Measurements from ENCODE around the gene FCHSD2. TPM values are rescaled to one million over a fixed set of nuclear protein-coding genes. Genes with fewer than 3 reads are reported as not detected.
"Not testable (repeated sequence)": the region's sequence is repeated elsewhere in the genome, so short reads cannot be mapped to it uniquely, and the experiment has no call there.

The FCHSD2 gene
- total RNA-seq, 1 experiment from 2014 or later: 22.6 TPM

- H3K79me2 ChIP-seq (ENCODE audit: low read depth): no peaks in the 10 kb centered on the region
- no peaks in the 10 kb centered on the region for H3K9me2 ChIP-seq (ENCODE audit: insufficient read depth)
- H3F3A ChIP-seq (ENCODE audit: insufficient read depth, low read depth): peaks cover 7% of the 10 kb centered on the region; the same call in 1 of the 2 replicates
- peaks cover 8% of the 10 kb centered on the region; the same call in 1 of the 2 replicates for H3K9me3 ChIP-seq (ENCODE audit: insufficient read depth, low read depth)
- H3K4me3 ChIP-seq: no peak overlapping the region
- no peak overlapping the region for H2AFZ ChIP-seq
- H3K4me1 ChIP-seq (replicated peaks; ENCODE audit: insufficient read depth): peaks cover 3% of the 10 kb centered on the region; the same call in 1 of the 2 replicates
- no peaks in the 10 kb centered on the region for H3K27me3 ChIP-seq (ENCODE audit: insufficient read depth, low read depth)
- intact Hi-C loops (cut with micrococcal nuclease; ENCODE audit: unreplicated experiment): no loop called here
- DNase-seq: no peak
- H3K4me2 ChIP-seq: no peak overlapping the region
- TF ChIP-seq EZH2 (IDR thresholded peaks at IDR 0.05; ENCODE audit: low read depth) (no peak), CTCF (conservative IDR thresholded peaks at IDR 0.05) (no peak)
- H4K20me1 ChIP-seq (ENCODE audit: insufficient read depth): no peaks in the 10 kb centered on the region
- CTCF ChIA-PET: no interaction called here
- H3K27ac ChIP-seq: no peak overlapping the region
- no TSS peak for BruUV-seq (replicated peaks)
- no peaks in the 10 kb centered on the region for H3K36me3 ChIP-seq (ENCODE audit: low read depth)
- POLR2A ChIA-PET (ENCODE audit: unreplicated experiment): no interaction called here
Observed at GRCh38 chr11:72981080-72981479, 161.0 kb downstream of the FCHSD2 start.

- H3K36me3 ChIP-seq (ENCODE audit: low read depth); DNase-seq; CTCF ChIA-PET; H3K79me2 ChIP-seq (ENCODE audit: low read depth); H3K4me3 ChIP-seq; H3K4me2 ChIP-seq; H2AFZ ChIP-seq; BruUV-seq (replicated peaks); H3K27me3 ChIP-seq (ENCODE audit: insufficient read depth, low read depth); H3K9me3 ChIP-seq (ENCODE audit: insufficient read depth, low read depth); H3K27ac ChIP-seq; H3K9me2 ChIP-seq (ENCODE audit: insufficient read depth); intact Hi-C loops (cut with micrococcal nuclease; ENCODE audit: unreplicated experiment); H4K20me1 ChIP-seq (ENCODE audit: insufficient read depth): not testable (repeated sequence)
- Histone ChIP-seq H3F3A (ENCODE audit: insufficient read depth, low read depth) (peaks cover 14% of the 10 kb centered on the region; the same call in 1 of the 2 replicates), H3K4me1 (replicated peaks; ENCODE audit: insufficient read depth) (peaks cover 11% of the 10 kb centered on the region; the same call in 1 of the 2 replicates)
- POLR2A ChIA-PET (ENCODE audit: unreplicated experiment): interaction anchor here (0.6 kb wide), 1 partner anchor 91 kb away, joined by 4 read pairs; no protein-coding TSS in a partner anchor
Observed at GRCh38 chr11:72977782-72978181, 164.3 kb downstream of the FCHSD2 start.

GRCh38 chr11:72976522-72976892 lies 165.6 kb downstream of the FCHSD2 start:
- H3K27me3 ChIP-seq (ENCODE audit: insufficient read depth, low read depth); H3K79me2 ChIP-seq (ENCODE audit: low read depth); POLR2A ChIA-PET (ENCODE audit: unreplicated experiment); H3K9me3 ChIP-seq (ENCODE audit: insufficient read depth, low read depth); H4K20me1 ChIP-seq (ENCODE audit: insufficient read depth); intact Hi-C loops (cut with micrococcal nuclease; ENCODE audit: unreplicated experiment); H3K27ac ChIP-seq; H2AFZ ChIP-seq; H3K4me3 ChIP-seq; H3K4me2 ChIP-seq; H3K36me3 ChIP-seq (ENCODE audit: low read depth); CTCF ChIA-PET; DNase-seq; BruUV-seq (replicated peaks); H3K9me2 ChIP-seq (ENCODE audit: insufficient read depth): not testable (repeated sequence)
- H3K4me1 ChIP-seq (replicated peaks; ENCODE audit: insufficient read depth): peaks cover 11% of the 10 kb centered on the region; the same call in 1 of the 2 replicates
- H3F3A ChIP-seq (ENCODE audit: insufficient read depth, low read depth): peaks cover 14% of the 10 kb centered on the region; the same call in 1 of the 2 replicates

GRCh38 chr11:72975778-72976521 lies 166.2 kb downstream of the FCHSD2 start:
- Histone ChIP-seq H3K4me2 (no peak overlapping the region), H4K20me1 (ENCODE audit: insufficient read depth) (no peaks in the 10 kb centered on the region), H3K79me2 (ENCODE audit: low read depth) (no peaks in the 10 kb centered on the region), H3K27me3 (ENCODE audit: insufficient read depth, low read depth) (no peaks in the 10 kb centered on the region), H3K9me2 (ENCODE audit: insufficient read depth) (no peaks in the 10 kb centered on the region), H3K36me3 (ENCODE audit: low read depth) (no peaks in the 10 kb centered on the region), H3K9me3 (ENCODE audit: insufficient read depth, low read depth) (peaks cover 9% of the 10 kb centered on the region; the same call in 1 of the 2 replicates), H3K27ac (peak overlapping the region; percentile 0; the same call in 1 of the 2 replicates), H3K4me3 (no peak overlapping the region), H2AFZ (no peak overlapping the region), H3F3A (ENCODE audit: insufficient read depth, low read depth) (peaks cover 14% of the 10 kb centered on the region; the same call in 1 of the 2 replicates), H3K4me1 (replicated peaks; ENCODE audit: insufficient read depth) (peaks cover 11% of the 10 kb centered on the region; the same call in 1 of the 2 replicates)
- intact Hi-C loops (cut with micrococcal nuclease; ENCODE audit: unreplicated experiment): no loop called here
- POLR2A ChIA-PET (ENCODE audit: unreplicated experiment): interaction anchor here (0.7 kb wide), 1 partner anchor 136 kb away, joined by 3 read pairs; no protein-coding TSS in a partner anchor
- DNase-seq: peak in 1 of 2 experiments; percentile 78
- TF ChIP-seq EZH2 (IDR thresholded peaks at IDR 0.05; ENCODE audit: low read depth) (no peak), CTCF (conservative IDR thresholded peaks at IDR 0.05) (no peak)
- CTCF ChIA-PET: no interaction called here
- BruUV-seq (replicated peaks): no TSS peak

Data from PC-9 (cell line).